Left renal pelvis (tissue), 4 donors: Measurements from ENCODE around the gene MTX1. TPM values are rescaled to one million over a fixed set of nuclear protein-coding genes. Genes with fewer than 3 reads are reported as not detected.
"Not testable (repeated sequence)": the region's sequence is repeated elsewhere in the genome, so short reads cannot be mapped to it uniquely, and the experiment has no call there.

ENCODE experiments used
- DNase-seq, 4 donors: peaks; one replicate each; pipeline ENCODE4 v3.0.0-alpha.2; 2013; ENCODE audit warnings: low read depth in 4 of 4, low spot score in 3 of 4
- polyA plus RNA-seq, 4 donors: library from polyadenylated mRNA; unstranded; fragments of 120-200 nt; gene quantifications; one replicate each; pipeline ENCODE4 v1.2.1, GENCODE V29; 2013; ENCODE audit not compliant: insufficient read length in 4 of 4

MTX1 gene, protein sequence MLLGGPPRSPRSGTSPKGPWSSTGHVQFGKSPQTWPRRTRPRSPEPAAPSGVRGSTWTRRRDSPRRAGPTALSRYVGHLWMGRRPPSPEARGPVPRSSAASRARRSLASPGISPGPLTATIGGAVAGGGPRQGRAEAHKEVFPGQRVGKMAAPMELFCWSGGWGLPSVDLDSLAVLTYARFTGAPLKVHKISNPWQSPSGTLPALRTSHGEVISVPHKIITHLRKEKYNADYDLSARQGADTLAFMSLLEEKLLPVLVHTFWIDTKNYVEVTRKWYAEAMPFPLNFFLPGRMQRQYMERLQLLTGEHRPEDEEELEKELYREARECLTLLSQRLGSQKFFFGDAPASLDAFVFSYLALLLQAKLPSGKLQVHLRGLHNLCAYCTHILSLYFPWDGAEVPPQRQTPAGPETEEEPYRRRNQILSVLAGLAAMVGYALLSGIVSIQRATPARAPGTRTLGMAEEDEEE
- 10 to 100 TPM; 26.6 to 49.9 (median 39.6) TPM for polyA plus RNA-seq

DNA sequence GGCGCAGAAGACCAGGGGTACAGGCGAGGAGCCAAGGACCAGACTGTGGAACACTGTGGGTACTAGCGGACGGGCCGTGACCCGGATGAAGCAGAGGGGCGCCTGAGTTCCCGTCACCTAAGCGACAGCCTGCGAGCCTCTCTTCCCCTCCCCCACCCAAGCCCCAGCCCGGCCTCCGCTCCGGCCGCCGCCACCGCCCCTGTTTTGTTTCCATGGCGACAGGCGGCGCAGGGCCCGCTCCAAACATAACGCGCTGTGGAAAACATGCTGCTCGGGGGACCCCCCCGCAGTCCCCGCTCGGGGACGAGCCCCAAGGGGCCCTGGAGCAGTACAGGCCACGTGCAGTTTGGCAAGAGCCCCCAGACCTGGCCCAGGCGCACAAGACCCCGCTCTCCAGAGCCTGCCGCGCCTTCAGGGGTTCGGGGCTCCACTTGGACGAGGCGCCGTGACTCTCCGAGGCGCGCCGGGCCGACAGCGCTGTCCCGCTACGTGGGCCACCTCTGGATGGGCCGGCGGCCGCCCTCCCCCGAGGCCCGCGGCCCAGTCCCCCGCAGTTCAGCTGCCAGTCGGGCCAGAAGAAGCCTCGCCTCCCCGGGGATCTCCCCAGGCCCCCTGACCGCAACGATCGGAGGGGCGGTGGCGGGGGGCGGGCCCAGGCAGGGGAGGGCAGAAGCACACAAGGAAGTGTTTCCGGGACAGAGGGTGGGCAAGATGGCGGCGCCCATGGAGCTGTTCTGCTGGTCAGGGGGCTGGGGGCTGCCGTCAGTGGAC lies at the start of gene MTX1:
MTX1 (plus strand) TSS at position 155 of the 771 bp plus-strand sequence; CDS start at position 265, 110 bp downstream.
- peak in 1 of 4 donors; percentile 83 for DNase-seq

DNA sequence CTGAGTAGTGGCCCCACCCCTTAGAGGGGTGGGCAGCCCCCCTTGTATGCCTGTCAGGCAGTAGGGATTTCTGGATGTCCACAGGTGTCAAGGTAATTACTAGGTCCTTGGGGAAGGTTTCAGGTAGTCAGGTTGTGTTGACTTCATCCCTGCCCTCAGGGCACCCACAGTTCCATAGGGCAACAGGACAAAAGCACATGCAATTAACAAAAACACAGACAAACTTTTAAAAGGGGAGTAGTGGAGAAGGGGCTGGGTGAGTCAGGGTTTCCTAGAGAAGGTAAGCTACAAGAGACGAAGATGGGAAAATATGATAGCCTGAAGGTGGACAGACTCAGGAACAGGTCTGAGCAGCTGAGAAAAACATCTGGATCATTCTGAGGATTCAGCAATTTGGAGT lies 49.5 kb upstream of the MTX1 start:
- no peak for DNase-seq

DNA sequence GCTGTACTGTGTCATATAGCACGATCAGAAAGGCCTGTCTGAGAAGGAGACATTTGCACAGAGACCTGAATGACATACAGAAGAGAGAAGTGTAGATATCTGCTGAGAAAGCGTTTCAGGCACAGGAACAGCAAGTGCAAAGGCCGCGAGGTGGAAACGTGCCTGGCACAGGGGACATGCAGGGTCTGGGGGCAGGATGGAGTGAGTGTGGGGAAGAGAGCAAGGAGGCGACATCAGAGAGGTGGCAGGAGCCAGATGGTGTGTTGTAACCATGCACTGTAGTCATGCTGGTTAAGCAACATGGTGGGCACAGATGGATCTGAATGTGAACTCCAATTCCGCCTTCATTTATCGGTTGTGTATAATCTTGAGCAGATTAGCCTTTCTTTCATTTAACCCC lies 48.4 kb upstream of the MTX1 start:
- no peak for DNase-seq

DNA sequence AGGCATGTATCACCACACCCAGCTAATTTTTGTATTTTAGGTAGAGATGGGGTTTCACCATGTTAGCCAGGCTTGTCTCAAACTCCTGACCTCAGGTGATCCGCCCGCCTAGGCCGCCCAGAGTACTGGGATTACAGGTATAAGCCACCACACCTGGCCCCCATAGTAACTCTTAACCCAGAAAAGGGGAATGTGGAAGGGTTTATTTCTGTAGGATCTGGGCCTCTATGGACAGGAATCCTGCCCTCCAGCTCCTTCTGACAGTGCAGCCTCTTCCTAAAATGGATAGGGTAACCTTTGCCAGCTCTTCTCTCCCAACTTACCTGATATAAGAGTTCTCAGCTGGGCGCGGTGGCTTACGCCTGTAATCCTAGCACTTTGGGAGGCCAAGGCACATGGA lies 45.9 kb upstream of the MTX1 start:
- not testable (repeated sequence) for DNase-seq

DNA sequence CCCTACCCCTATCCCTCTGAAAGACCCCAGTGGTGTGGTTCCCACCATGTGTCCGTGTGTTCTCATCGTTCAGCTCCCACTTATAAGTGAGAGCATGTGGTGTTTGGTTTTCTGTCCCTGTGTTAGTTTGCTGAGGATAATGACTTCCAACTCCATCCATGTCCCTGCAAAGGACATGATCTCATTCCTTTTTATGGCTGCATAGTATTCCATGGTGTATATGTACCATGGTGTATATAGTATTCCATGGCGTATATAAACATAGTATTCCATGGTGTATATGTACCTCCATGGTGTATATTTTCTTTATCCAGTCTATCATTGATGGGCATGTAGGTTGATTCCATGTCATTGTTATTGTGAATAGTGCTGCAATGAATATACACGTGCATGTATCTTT lies 44.7 kb upstream of the MTX1 start:
- DNase-seq, result not testable (repeated sequence)

DNA sequence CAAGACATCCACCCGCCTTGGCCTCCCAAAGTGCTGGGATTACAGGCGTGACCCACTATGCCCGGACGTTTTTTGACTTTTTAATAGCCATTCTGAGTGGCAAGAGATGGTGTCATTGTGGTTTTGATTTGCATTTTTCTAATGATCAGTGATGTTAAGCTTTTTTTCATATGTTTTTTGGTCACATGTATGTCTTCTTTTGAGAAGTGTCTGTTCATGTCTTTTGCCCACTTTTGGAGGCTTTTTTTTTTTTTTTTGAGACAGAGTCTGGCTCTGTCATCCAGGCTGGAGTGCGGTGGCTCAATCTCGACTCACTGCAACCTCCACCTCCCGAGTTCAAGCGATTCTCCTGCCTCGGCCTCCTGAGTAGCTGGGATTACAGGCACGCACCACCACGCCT lies 43.9 kb upstream of the MTX1 start:
- DNase-seq, result not testable (repeated sequence)

DNA sequence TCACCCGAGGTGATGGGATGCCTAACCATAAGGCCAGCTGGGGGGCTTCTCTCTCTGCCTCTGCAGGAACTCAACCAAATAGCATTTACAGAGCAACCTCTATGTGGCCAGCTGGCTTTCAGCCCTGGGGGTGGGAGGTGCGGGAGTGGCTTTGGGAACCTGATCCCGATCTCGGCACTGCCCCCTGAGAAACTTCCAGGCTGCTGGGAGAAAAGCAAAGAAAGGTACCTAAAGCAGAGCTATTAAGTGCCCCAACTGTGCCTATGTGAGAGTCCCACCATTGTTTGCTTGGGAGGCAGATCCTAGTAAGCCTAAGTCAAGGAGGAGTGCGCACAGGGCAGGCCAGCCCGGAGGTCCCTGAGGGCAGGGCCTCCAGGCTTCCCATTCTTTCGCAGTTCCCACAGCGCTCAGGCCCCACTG lies 42.4 kb upstream of the MTX1 start:
- DNase-seq, result no peak

DNA sequence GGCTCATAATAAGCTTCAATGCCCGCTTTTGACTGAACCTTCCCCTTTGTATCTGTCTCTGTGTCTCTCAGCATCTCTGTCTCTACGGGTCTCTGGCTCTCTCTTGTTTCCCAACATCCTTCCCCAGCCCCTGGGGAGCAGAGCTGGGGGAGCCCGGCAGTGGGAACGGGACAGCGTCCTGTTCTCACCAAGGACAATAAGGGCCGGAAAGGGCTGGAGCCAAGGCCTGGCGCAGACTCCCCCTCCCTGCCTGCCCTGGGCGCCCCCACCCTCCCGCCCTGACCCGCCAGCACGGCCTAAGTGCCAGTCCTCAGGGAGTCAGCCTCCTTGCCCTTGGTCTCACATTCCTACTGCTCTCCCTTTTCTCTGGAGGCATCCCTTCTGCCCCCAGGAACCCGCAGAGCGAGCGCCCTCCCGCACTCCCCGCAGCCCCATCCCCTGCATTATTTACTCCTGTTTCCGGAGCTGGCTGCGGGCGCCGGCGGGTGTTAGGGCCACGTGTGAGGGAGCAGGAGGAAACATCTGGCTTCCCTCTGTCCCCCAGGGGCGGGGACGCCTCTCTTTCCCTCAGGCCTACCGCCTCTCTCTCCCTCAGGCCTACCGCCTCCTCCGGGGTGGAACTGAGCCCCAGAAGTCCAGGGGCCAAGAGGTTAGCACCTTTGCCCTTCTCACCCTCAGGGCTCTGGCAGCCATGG lies 41.9 kb upstream of the MTX1 start:
- peak in 1 of 4 donors; percentile 43 for DNase-seq

DNA sequence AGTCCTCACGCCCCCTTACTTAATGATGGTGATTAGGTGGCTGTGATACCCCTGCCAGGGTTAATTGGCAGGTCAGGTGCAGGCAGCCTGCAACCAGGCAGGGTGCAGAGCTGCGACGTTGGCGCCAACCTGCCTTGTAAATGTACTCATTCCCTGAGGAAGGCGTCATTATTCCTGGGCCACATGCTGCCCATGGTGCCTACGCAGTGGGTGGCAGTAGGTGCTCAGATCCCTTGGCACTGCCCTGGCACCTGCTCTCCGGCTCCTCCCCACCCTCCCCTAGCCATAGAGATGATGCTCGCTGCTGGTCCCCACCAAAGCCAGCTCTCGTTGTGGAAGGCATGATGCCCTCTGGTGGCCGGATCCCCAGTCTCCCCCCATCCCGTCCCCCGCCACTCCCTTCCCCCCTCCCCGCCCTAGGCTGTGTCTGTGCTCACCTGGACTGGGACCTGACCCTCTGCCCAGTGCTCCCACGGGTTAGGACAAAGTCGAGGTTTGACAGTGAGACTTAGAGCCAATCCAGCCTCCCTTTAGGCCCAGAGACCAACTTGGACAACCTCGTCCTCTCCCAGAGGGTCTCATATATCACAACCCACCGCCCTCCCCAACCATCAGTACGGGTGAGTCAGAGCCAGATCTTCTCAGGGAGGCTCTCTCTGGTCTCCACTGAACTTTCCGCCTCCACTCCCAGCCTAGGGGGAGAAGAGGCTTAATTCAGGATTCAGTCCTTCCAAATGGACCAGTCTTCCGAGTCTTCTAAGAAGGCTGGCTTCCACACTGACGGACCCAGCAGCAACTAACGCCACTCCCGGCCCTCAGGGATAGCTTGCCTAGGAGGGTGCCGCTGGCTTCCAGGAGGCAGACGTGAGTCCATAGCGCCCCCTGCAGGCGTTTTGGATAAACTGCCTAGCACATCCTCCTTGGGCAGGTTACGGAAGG lies 41.1 kb upstream of the MTX1 start:
- no peak for DNase-seq

DNA sequence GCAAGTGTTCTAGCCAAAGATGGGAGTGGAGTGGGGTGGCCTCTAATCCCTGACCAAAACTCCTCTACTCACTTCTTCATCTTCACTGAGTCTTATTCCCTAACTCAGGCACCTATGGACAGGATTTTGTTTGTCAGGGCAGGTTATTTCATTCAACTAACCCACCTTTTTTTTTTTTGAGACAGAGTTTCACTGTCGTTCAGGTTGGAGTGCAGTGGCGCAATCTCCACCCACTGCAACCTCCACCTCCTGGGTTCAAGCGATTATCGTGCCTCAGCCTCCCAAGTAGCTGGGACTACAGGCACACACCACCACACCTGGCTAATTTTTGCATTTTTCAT lies 40.4 kb upstream of the MTX1 start:
- not testable (repeated sequence) for DNase-seq

DNA sequence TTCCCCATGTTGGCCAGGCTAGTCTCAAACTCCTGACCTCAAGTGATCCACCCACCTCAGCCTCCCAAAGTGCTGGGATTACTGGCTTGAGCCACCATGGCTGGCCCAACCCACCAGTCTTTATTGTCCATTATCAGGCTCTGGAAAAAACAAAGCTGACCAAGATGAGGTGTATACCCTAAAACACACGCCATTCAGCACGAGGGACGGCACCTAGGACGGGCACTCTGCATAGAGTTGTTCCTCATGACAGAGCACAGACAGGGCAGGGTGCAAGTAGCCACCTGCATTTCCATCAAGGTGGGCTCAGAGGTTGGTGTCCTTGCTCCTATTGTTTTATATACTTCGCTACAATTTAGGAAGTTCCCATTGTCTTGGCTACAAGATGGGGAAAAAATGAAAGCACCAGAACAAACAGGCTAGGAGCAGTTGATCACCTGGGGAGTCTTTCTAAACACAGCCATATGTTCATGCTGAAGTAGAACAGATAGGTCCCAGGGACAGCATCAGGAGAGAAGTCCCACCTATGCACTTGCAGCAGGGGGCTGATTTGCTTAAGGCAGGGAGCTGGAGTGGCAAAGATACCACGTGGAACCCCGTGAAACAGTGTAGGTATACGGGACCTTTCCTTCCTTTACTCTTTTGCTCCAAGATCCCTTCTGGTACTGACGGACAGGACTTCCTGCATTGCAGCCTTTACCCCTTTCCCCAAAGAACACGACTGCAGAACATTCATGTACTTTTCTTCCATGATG lies 39.9 kb upstream of the MTX1 start:
- no peak for DNase-seq

DNA sequence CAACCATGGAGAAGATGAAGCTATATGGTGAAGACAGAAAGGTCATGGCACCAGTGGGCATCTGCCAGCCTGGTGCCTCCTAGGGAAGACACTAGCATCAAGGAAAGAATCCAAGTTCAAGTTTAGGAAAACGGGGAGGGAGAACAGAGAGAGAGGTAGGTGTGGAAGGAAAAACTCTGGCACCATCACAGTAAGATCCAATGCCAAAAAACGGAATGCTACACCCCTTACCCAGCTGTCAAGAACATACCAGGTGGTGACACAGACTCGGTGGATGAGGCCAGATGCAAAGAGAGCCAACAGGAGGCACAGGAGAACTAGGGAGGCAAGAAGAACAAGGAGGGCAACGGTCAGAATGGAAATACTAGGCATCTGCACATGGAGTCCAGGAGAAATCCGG lies 39.0 kb upstream of the MTX1 start:
- no peak for DNase-seq

DNA sequence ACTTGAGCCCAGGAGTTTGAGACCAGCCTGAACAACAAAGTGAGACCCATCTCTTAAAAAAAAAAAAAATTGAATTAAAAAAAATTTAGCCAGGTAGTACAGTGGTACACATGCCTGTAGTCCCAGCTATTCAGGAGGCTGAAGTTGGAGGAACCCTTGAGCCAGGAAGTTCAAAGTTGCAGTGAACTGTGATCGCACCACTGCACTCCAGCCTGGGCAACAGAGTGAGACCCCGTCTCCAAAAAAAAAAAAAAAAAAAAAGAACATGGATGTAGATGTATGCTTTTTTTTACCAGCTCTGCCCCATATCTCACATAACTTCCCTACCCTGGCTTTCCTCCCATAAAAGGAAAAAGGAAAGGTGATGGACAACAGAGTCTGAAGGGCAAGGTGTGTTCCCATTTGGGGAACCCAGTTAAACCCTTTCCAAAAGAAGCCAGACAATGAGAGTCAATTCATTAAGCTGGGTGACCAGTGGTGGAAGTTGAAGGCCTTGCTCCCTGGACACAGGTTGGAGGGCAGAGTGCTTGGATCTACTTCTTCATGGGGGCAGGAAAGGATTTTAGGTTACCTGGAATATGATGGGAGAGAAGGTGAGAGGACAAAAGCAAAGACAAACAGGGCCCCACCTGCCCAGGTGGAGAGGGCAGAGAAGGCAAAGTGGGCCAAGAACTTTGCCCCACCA lies 38.3 kb upstream of the MTX1 start:
- no peak for DNase-seq

DNA sequence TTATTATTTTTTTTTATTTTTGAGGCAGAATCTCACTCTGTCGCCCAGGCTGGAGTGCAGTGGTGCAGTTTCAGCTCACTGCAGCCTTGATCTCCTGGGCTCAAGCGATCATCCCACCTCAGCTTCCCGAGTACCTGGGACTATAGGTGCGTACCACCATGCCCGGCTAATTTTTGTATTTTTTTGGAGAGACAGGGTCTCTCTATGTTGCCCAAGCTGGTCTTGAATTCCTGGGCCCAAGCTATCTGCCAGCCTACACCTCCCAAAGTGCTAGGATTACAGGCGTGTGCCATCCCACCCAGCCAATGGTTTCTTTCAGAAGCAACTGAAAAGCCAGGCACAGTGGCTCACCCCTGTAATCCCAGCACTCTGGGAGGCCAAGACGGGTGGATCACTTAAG lies 37.7 kb upstream of the MTX1 start:
- DNase-seq, result no peak

DNA sequence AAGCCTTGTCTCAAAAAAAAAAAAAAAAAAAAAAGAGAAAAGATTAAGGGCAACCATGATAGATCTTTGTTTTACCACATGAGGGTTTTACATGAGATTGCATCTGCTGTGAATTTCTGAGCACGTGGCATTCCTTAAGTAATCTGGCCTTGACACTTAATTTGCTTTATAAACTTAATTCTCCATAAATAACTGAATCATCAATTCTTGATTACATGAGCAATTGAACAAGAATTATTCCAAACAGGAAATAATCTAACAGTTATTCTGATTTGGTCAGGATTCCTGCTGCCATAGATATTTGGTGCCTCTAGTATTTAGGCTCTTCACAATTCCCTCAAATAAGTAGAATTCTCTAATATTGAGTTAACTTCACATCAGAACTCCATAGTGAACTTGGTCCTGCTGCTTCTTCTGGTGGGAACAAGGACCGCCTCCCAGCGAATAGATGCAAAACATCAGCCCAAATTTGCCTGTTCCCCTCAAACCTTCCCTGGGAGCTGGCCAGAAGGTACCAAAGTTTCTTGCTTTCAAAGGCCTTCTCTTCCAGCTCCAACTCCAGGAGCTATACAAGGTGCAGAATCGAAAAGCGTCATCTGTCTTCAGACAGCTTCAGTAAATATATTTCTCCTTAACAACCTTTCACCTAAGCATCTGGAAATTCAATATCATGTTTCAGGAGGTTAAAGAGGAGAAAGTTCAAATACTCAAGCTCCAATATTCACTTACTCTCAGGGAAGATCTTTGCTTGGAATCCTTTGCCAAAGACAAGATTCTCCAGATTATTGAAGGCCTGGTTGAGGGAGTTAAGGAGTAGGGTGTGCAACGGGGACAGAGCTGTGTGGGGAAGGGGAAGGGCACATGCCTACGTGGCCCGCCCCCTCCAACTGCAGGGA lies 36.4 kb upstream of the MTX1 start:
- no peak for DNase-seq

DNA sequence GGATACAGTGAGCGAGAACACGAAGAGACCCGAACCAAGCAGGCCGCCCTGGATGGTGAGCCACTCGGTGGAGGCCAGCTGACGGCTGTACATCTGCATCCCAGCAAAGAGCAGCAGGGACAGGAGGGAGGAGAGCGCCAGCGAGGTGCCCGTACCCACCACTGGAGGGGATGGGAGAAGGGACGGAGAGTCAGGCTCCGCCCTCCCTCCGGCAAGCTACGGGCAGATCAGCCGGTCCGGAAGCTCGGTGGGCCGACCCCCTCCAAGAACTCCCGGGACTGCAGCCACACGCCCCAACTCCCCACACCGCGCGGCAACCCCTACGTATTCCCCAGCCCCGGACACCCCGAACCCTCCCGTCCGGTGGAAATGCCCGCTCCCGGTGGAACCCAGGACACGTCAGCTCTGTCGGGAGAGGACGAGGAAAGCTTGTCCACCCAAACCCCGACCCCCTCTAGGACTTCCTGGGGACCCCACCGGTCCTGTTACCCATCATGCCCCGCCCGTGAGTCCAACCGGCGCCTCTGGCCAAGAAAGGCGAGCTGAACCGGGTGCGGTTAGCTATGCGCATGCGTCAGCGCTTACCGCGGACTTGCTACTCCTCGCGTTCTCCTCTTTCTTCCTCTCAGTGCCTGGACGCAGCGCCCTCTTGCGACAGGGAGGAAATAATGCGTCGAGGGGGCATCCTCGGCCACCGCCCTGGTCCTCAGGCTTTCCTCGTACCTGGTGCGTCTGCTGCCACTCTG lies 35.6 kb upstream of the MTX1 start, which contains the start of gene KRTCAP2:
KRTCAP2 (minus strand) TSS at position 573 of the 746 bp plus-strand sequence; CDS start at position 493, 80 bp downstream.
- DNase-seq, result peak in 3 of 4 donors; percentile 88 to 92 (median 92)
